Nephron progenitor cell (in vitro differentiated cells): Measurements from ENCODE around the gene HES3.

Source experiments
- DNase-seq: peaks from one replicate; pipeline ENCODE4 v3.0.0; 2021
- H3K27ac Mint-ChIP-seq: 2 replicates; pipeline ENCODE4 v1.8.0; 2021; ENCODE audit warnings: mild to moderate bottlenecking, moderate library complexity, mixed read lengths
- H3K27me3 Mint-ChIP-seq: 2 replicates; pipeline ENCODE4 v1.8.0; 2021; ENCODE audit warnings: mild to moderate bottlenecking, low read depth, mixed read lengths; ENCODE audit not compliant: poor library complexity
- H3K36me3 Mint-ChIP-seq: 2 replicates; pipeline ENCODE4 v1.8.0; 2021; ENCODE audit warnings: low read depth, mixed read lengths
- H3K4me1 Mint-ChIP-seq: 2 replicates; pipeline ENCODE4 v1.8.0; 2021; ENCODE audit warnings: mixed read lengths
- H3K4me3 Mint-ChIP-seq: 2 replicates; pipeline ENCODE4 v1.8.0; 2021; ENCODE audit warnings: mild to moderate bottlenecking, moderate library complexity, mixed read lengths
- H3K9me3 Mint-ChIP-seq: 2 replicates; pipeline ENCODE4 v1.8.0; 2021; ENCODE audit warnings: mild to moderate bottlenecking, moderate library complexity, mixed read lengths
- CTCF ChIP-seq: fragments of 200-600 bp; sonication (generic); IDR thresholded peaks from 2 replicates; pipeline ENCODE4 v1.5.0; 2021; ENCODE audit warnings: antibody characterized with exemption

Gene HES3

GRCh38 chr1:6208723-6209660, 35.0 kb upstream of the HES3 start:
- no peaks in the 10 kb centered on the region for H3K9me3 Mint-ChIP-seq

GRCh38 chr1:6209661-6210580, 34.1 kb upstream of the HES3 start:
- Mint-ChIP-seq H3K4me1 (peaks cover 33% of the 10 kb centered on the region), H3K27ac (no peak overlapping the region), H3K9me3 (peaks cover 2% of the 10 kb centered on the region), H3K4me3 (peak overlapping the region; percentile 52), H3K27me3 (peaks cover 46% of the 10 kb centered on the region), H3K36me3 (no peaks in the 10 kb centered on the region)
- no peak for DNase-seq
- no peak for TF ChIP-seq CTCF

More at GRCh38 chr1:6208723-6209660, 35.0 kb upstream of the HES3 start:
- Mint-ChIP-seq H3K4me3 (peak overlapping the region; percentile 58), H3K27me3 (peaks cover 51% of the 10 kb centered on the region), H3K4me1 (peaks cover 30% of the 10 kb centered on the region), H3K36me3 (no peaks in the 10 kb centered on the region), H3K27ac (no peak overlapping the region)
- TF ChIP-seq CTCF = peak; percentile 43
- DNase-seq = peak; percentile 69

DNA sequence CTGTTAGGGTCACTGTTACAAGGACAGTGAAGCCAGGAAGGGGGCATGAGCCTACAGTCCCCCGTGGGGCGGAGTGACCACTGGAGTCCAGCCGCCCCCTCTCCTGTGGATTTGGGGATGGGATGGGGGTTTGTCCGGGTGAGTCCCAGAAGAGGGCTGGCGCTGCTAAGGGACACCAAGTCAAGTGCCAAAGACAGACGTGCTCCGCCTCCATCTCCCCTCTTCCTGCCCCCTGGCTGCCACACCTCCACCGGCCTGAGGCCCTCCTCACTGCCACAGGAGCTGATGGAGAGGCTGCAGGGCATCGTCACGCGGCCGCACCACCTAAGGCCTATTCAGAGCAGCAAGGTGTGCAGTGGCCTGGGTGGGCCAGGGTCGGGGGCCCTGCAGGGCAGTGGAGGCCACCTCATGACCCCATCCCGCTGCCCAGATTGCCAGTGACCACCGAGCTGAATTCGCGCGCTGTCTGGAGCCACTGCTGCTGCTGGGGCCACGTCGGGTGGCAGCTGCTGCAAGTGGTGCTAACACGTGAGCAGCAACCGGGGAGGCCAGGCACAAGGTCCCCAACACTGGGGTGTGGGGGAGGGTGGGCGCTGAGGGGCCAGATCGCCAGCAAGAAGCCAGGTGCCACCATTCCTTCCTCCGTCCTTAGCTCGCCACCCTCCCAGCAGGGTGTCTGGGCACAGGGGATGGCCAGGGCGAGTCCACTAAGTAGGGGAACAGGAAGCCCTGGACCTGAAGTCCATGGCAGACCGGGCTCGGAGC, 33.2 kb upstream of the HES3 start:
- no peak overlapping the region for H3K4me3 Mint-ChIP-seq
- H3K27me3 Mint-ChIP-seq = peaks cover 47% of the 10 kb centered on the region
- H3K9me3 Mint-ChIP-seq = peaks cover 9% of the 10 kb centered on the region
- H3K36me3 Mint-ChIP-seq = peaks cover 5% of the 10 kb centered on the region
- no peak for TF ChIP-seq CTCF
- no peak overlapping the region for H3K27ac Mint-ChIP-seq
- no peak for DNase-seq
- peaks cover 33% of the 10 kb centered on the region for H3K4me1 Mint-ChIP-seq

DNA sequence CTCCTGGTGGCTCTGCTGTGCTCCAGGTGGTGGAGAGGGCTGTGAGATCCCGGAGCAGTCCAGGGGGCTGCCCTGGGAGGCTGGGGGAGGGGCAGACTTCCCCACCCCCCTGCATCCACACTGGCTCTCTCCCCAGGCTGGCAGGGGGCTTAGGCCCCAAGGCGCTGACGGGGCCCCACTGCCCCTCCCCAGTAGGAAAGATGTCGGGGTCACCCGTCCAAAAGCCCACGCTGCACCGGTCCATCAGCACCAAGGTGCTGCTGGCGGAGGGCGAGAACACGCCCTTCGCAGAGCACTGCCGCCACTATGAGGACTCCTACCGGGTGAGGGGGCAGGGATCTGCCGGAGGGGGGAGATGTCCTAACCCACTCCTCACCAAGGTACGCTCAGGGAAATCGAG, 32.2 kb upstream of the HES3 start:
- H3K27me3 Mint-ChIP-seq = peaks cover 46% of the 10 kb centered on the region
- H3K4me1 Mint-ChIP-seq = peaks cover 30% of the 10 kb centered on the region
- TF ChIP-seq CTCF = no peak
- no peak overlapping the region for H3K27ac Mint-ChIP-seq
- H3K9me3 Mint-ChIP-seq = peaks cover 9% of the 10 kb centered on the region
- H3K4me3 Mint-ChIP-seq = no peak overlapping the region
- H3K36me3 Mint-ChIP-seq = peaks cover 5% of the 10 kb centered on the region
- no peak for DNase-seq

DNA sequence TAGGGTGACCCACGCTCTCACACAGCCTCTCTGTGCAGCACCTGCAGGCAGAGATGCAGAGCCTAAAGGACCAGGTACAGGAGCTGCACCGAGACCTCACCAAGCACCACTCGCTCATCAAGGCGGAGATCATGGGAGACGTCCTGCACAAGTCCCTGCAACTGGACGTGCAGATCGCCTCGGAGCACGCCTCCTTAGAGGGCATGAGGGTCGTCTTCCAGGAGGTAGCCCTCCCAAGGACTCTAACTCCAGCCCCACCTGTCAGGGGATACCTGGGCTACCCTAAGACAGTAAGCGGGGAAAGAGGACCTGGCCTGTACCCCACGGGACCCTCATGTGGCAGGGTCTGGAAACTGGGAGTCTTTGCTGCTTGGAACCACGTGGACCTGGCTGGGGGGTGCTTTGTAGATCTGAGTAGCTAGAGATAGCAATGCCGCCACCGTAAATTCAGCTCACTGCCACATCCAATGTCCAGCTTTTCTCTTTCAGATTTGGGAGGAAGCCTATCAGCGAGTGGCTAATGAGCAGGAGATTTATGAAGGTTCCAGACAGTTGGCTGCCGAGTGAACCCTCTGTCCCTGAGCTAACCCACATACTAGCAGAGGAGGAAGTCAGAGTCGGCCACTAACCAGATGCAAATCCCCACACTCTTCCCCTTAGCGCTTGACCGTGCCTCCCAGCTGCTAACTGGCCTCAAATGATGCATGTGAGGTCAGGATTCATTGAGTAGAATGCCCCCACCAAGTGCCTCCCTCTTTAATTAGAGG, 31.6 kb upstream of the HES3 start:
- H3K4me3 Mint-ChIP-seq = no peak overlapping the region
- H3K36me3 Mint-ChIP-seq = peaks cover 5% of the 10 kb centered on the region
- H3K4me1 Mint-ChIP-seq = peaks cover 27% of the 10 kb centered on the region
- no peak overlapping the region for H3K27ac Mint-ChIP-seq
- no peak for TF ChIP-seq CTCF
- DNase-seq = no peak
- peaks cover 9% of the 10 kb centered on the region for H3K9me3 Mint-ChIP-seq
- peaks cover 40% of the 10 kb centered on the region for H3K27me3 Mint-ChIP-seq
